H1 (cell line): ENCODE results near the gene NCOA1. TPM values are rescaled to one million over a fixed set of nuclear protein-coding genes. Genes with fewer than 3 reads are reported as not detected.
"Not testable (repeated sequence)": the region's sequence is repeated elsewhere in the genome, so short reads cannot be mapped to it uniquely, and the experiment has no call there.

ENCODE experiments used
- CTCF ChIA-PET: fragments of 300-600 bp; sonication (Branson Sonifier 250); formaldehyde crosslinking; loops from one replicate; lab custom pipeline; 2021; ENCODE audit not compliant: partially characterized antibody; lab: Charles Lee
- POLR2A ChIA-PET: fragments of 300-600 bp; sonication (Branson Sonifier 250); formaldehyde crosslinking; loops from one replicate; lab custom pipeline; 2021; ENCODE audit warnings: inconsistent platforms; ENCODE audit not compliant: partially characterized antibody; lab: Charles Lee
- DNase-seq, 2 experiments: peaks; one replicate each; pipeline versions ENCODE4 v3.0.0 to v3.0.0-alpha.2; 2010 to 2022; ENCODE audit warnings: low spot score in 2 of 2, low read depth in 1 of 2, mixed read lengths in 1 of 2
- FAIRE-seq: peaks from 2 replicates; lab custom pipeline; 2011; peaks lifted over from hg19 to GRCh38; lab: Jason Lieb, UNC
- H2AFZ ChIP-seq: 2 replicates; pipeline ENCODE4 v1.8.1; 2012; ENCODE audit warnings: low read length, inconsistent platforms
- H2AK5ac ChIP-seq: 2 replicates; pipeline ENCODE4 v1.6.1; 2013; ENCODE audit warnings: low read depth, low read length
- H2BK120ac ChIP-seq: replicated peaks from 2 replicates; pipeline ENCODE3; 2013; ENCODE audit warnings: low read depth, low read length, inconsistent platforms
- H2BK12ac ChIP-seq: 2 replicates; pipeline ENCODE4 v1.6.1; 2013; ENCODE audit warnings: low read depth, low read length
- H2BK15ac ChIP-seq: 2 replicates; pipeline ENCODE4 v1.6.1; 2013; ENCODE audit warnings: low read length
- H2BK20ac ChIP-seq: 2 replicates; pipeline ENCODE4 v1.6.1; 2013; ENCODE audit warnings: low read length
- H2BK5ac ChIP-seq: 2 replicates; pipeline ENCODE4 v1.6.1; 2013; ENCODE audit warnings: low read depth, low read length
- H3K14ac ChIP-seq: 2 replicates; pipeline ENCODE4 v1.6.1; 2013; ENCODE audit warnings: inconsistent platforms; ENCODE audit not compliant: insufficient read length
- H3K18ac ChIP-seq: 2 replicates; pipeline ENCODE4 v1.6.1; 2013; ENCODE audit warnings: low read length; ENCODE audit errors: extremely low read depth
- H3K23ac ChIP-seq: 2 replicates; pipeline ENCODE4 v1.6.1; 2013; ENCODE audit warnings: inconsistent platforms; ENCODE audit not compliant: insufficient read length
- H3K23me2 ChIP-seq: 2 replicates; pipeline ENCODE4 v1.6.1; 2013; ENCODE audit warnings: low read depth, low read length
- H3K27ac ChIP-seq: 2 replicates; pipeline ENCODE4 v1.6.1; 2011; ENCODE audit warnings: low read depth, low read length, inconsistent platforms
- H3K27me3 ChIP-seq, 4 experiments: replicated peaks in 1 of 4; 1 replicate in 1 of 4; 2 replicates in 3 of 4; pipeline versions ENCODE4 v1.6.1 to v1.8.1; 2011 to 2013; ENCODE audit warnings: low read length in 3 of 4, mild to moderate bottlenecking in 3 of 4, inconsistent platforms in 2 of 4, mixed read lengths in 2 of 4, moderate library complexity in 1 of 4; ENCODE audit not compliant: control insufficient read depth in 3 of 4, insufficient read depth in 3 of 4; ENCODE audit errors: extremely low read depth in 1 of 4
- H3K36me3 ChIP-seq, 4 experiments: 2 replicates each; pipeline versions ENCODE4 v1.6.1 to v1.8.1; 2011 to 2013; ENCODE audit warnings: mild to moderate bottlenecking in 4 of 4, low read length in 3 of 4, moderate library complexity in 2 of 4, control low read depth in 1 of 4, inconsistent platforms in 1 of 4; ENCODE audit not compliant: insufficient read depth in 4 of 4, control insufficient read depth in 2 of 4
- H3K4ac ChIP-seq: replicated peaks from 2 replicates; pipeline ENCODE3; 2013; ENCODE audit warnings: low read length, low read depth, mixed read lengths, inconsistent platforms; ENCODE audit not compliant: insufficient read length
- H3K4me1 ChIP-seq, 4 experiments: replicated peaks in 1 of 4; 1 replicate in 1 of 4; 2 replicates in 3 of 4; pipeline versions ENCODE4 v1.6.1 to v1.8.1; 2011 to 2013; ENCODE audit warnings: low read length in 3 of 4, inconsistent platforms in 2 of 4, mixed read lengths in 1 of 4; ENCODE audit not compliant: insufficient read depth in 4 of 4, control insufficient read depth in 3 of 4
- H3K4me2 ChIP-seq, 2 experiments: 2 replicates each; pipeline versions ENCODE4 v1.6.1 to v1.8.1; 2011 to 2013; ENCODE audit warnings: low read depth in 2 of 2, low read length in 2 of 2, control low read depth in 1 of 2, inconsistent platforms in 1 of 2, mild to moderate bottlenecking in 1 of 2; ENCODE audit not compliant: insufficient read depth in 1 of 2
- H3K4me3 ChIP-seq, 4 experiments: fragments of 200-600, 300-600 bp in 1 of 4; sonication (generic), shearing (Covaris generic), sonication (Bioruptor Twin) in 1 of 4; 2 replicates each; pipeline versions ENCODE4 v1.5.1 to v1.8.1; 2011 to 2016; ENCODE audit warnings: low read length in 4 of 4, low read depth in 3 of 4, control low read depth in 2 of 4, inconsistent platforms in 2 of 4, mild to moderate bottlenecking in 2 of 4, mixed read lengths in 1 of 4, moderate library complexity in 1 of 4; ENCODE audit not compliant: insufficient read depth in 2 of 4; ENCODE audit errors: extremely low read depth in 1 of 4
- H3K56ac ChIP-seq: replicated peaks from 2 replicates; pipeline ENCODE3; 2013; ENCODE audit warnings: low read depth, mild to moderate bottlenecking, mixed read lengths, low read length, inconsistent platforms; ENCODE audit not compliant: insufficient read length
- H3K79me1 ChIP-seq: 2 replicates; pipeline ENCODE4 v1.6.1; 2013; ENCODE audit warnings: low read depth, low read length, control low read depth
- H3K79me2 ChIP-seq, 2 experiments: 2 replicates each; pipeline versions ENCODE4 v1.6.1 to v1.8.1; 2012 to 2013; ENCODE audit warnings: low read length in 2 of 2, mild to moderate bottlenecking in 2 of 2, inconsistent platforms in 1 of 2; ENCODE audit not compliant: insufficient read depth in 2 of 2, control insufficient read depth in 1 of 2
- H3K9ac ChIP-seq, 4 experiments: replicated peaks in 1 of 4; 1 replicate in 1 of 4; 2 replicates in 3 of 4; pipeline versions ENCODE4 v1.6.1 to v1.8.1; 2011 to 2013; ENCODE audit warnings: low read depth in 3 of 4, low read length in 3 of 4, control low read depth in 2 of 4, mild to moderate bottlenecking in 2 of 4, moderate library complexity in 2 of 4, inconsistent platforms in 1 of 4; ENCODE audit errors: extremely low read depth in 1 of 4
- H3K9me3 ChIP-seq, 2 experiments: 2 replicates each; pipeline versions ENCODE4 v1.6.1 to v1.8.1; 2012 to 2013; ENCODE audit warnings: mild to moderate bottlenecking in 2 of 2, moderate library complexity in 2 of 2, control low read depth in 1 of 2, inconsistent platforms in 1 of 2, low read depth in 1 of 2, low read length in 1 of 2, mixed read lengths in 1 of 2; ENCODE audit not compliant: insufficient read depth in 2 of 2
- H4K20me1 ChIP-seq, 2 experiments: replicated peaks in 1 of 2; 2 replicates each; pipeline versions ENCODE3 to v1.8.1; 2011 to 2013; ENCODE audit warnings: inconsistent platforms in 2 of 2, low read length in 2 of 2, mild to moderate bottlenecking in 1 of 2; ENCODE audit not compliant: insufficient read depth in 2 of 2, control insufficient read depth in 1 of 2
- H4K5ac ChIP-seq: 2 replicates; pipeline ENCODE4 v1.6.1; 2013; ENCODE audit warnings: low read length, low read depth, mixed read lengths, inconsistent platforms; ENCODE audit not compliant: insufficient read length
- H4K8ac ChIP-seq: 2 replicates; pipeline ENCODE4 v1.8.0; 2013; ENCODE audit warnings: mild to moderate bottlenecking, moderate library complexity, low read length, inconsistent platforms; ENCODE audit not compliant: insufficient read depth; ENCODE audit errors: extremely low read depth
- H4K91ac ChIP-seq: replicated peaks from 2 replicates; pipeline ENCODE3; 2013; ENCODE audit warnings: low read length, mixed read lengths, inconsistent platforms; ENCODE audit not compliant: insufficient read length
- WGBS, 2 experiments: shearing (Covaris generic) in 1 of 2; methylation state at CpG; one replicate each; pipeline versions ENCODE4 v1.1.6 to v1.1.7; 2013 to 2015; ENCODE audit warnings: low lambda C conversion rate in 2 of 2, mixed read lengths in 2 of 2, inconsistent platforms in 1 of 2, low coverage in 1 of 2, missing lambda C conversion rate in 1 of 2; ENCODE audit not compliant: insufficient replicate concordance in 2 of 2, insufficient coverage in 1 of 2, insufficient read length in 1 of 2; ENCODE audit errors: extremely low coverage in 1 of 2, missing lambda C conversion rate in 1 of 2; 5-methylcytosine and 5-hydroxymethylcytosine counted together
- polyA plus RNA-seq, 7 experiments: library from polyadenylated mRNA; depleted of rRNA in 3 of 7; stranded (reverse) in 5 of 7; unstranded in 2 of 7; fragments of >200 nt in 5 of 7; fragments of 200-250 nt in 2 of 7; gene quantifications; 1 replicate in 5 of 7; 2 replicates in 1 of 7; 4 replicates in 1 of 7; pipeline versions ENCODE4 v1.2.1 to v1.2.3, GENCODE V29; 2011 to 2013; ENCODE audit warnings: missing spikeins in 2 of 7, mixed read lengths in 2 of 7
- total RNA-seq: library from RNA; stranded (reverse); fragmentation: NEBNext Ultra II Directional; extraction: Animal tissue kit (Norgen Biotek cat#: 25700); gene quantifications from 2 replicates; pipeline ENCODE4 v1.2.1, GENCODE V29; 2021

Gene NCOA1
- total and polyA plus RNA-seq, 2 of the 8 experiments (the other 6 are each of a cell fraction or from before 2014, with no cell fraction given): 12.8 to 17.9 TPM

DNA sequence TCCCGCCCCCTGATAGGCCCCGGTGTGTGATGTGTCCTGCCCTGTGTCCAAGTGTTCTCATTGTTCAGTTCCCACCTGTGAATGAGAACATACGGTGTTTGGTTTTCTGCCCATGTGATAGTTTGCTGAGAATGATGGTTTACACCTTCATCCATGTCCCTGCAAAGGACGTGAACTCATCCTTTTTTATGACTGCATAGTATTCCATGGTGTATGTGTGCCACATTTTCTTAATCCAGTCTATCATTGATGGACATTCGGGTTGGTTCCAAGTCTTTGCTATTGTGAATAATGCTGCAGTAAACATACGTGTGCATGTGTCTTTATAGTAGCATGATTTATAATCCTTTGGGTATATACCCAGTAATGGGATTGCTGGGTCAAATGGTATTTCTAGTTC is 40.6 kb downstream of the NCOA1 start:
- H3K14ac ChIP-seq, POLR2A ChIA-PET, DNase-seq, H2BK120ac ChIP-seq, H2BK5ac ChIP-seq, H2BK15ac ChIP-seq, CTCF ChIA-PET, H3K56ac ChIP-seq, H3K4me2 ChIP-seq, H3K36me3 ChIP-seq, H2BK20ac ChIP-seq, H3K79me1 ChIP-seq, H3K23ac ChIP-seq, H3K9ac ChIP-seq, H4K91ac ChIP-seq, H3K27ac ChIP-seq, H2AK5ac ChIP-seq, H3K4me1 ChIP-seq, H3K23me2 ChIP-seq, H3K18ac ChIP-seq, H3K4me3 ChIP-seq, H3K4ac ChIP-seq, H4K8ac ChIP-seq, H4K5ac ChIP-seq, H2AFZ ChIP-seq, H3K27me3 ChIP-seq, FAIRE-seq, H2BK12ac ChIP-seq, H4K20me1 ChIP-seq, H3K9me3 ChIP-seq: not testable (repeated sequence)
- WGBS, 2 experiments: 95% methylated on average over 6 of the region's 6 CpGs; no CpG with 5 or more reads in 1 of the 2 experiments
- H3K79me2 ChIP-seq: peaks cover 0 to 12% of the 10 kb centered on the region in 2 experiments; a peak in 2 of 4 replicates

DNA sequence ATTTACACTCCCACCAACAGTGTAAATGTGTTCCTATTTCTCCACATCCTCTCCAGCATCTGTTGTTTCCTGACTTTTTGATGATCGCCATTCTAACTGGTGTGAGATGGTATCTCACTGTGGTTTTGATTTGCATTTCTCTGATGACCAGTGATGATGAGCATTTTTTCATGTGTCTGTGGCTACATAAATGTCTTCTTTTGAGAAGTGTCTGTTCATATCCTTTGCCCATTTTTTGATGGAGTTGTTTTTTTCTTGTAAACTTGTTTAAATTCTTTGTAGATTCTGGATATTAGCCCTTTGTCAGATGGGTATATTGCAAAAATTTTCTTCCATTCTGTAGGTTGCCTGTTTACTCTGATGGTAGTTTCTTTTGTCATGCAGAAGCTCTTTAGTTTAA is 41.0 kb downstream of the NCOA1 start:
- H3K4ac ChIP-seq, POLR2A ChIA-PET, H4K20me1 ChIP-seq, H3K4me1 ChIP-seq, H2BK15ac ChIP-seq, H4K91ac ChIP-seq, H3K36me3 ChIP-seq, H3K9ac ChIP-seq, H2AK5ac ChIP-seq, H3K4me2 ChIP-seq, H4K8ac ChIP-seq, H3K27ac ChIP-seq, H3K27me3 ChIP-seq, H2BK120ac ChIP-seq, H2BK12ac ChIP-seq, H3K9me3 ChIP-seq, DNase-seq, H2BK5ac ChIP-seq, H3K23ac ChIP-seq, H2BK20ac ChIP-seq, H4K5ac ChIP-seq, H3K79me1 ChIP-seq, H3K18ac ChIP-seq, FAIRE-seq, CTCF ChIA-PET, H3K23me2 ChIP-seq, H3K4me3 ChIP-seq, H2AFZ ChIP-seq, H3K56ac ChIP-seq, H3K14ac ChIP-seq: not testable (repeated sequence)
- peaks cover 0 to 11% of the 10 kb centered on the region in 2 experiments; a peak in 2 of 4 replicates for H3K79me2 ChIP-seq
- WGBS, 2 experiments: 93% methylated on average over 1 of the region's 1 CpG; no CpG with 5 or more reads in 1 of the 2 experiments
